K562 (cell line): ENCODE results near the gene SULT2B1. TPM values are rescaled to one million over a fixed set of nuclear protein-coding genes. Genes with fewer than 3 reads are reported as not detected.

Experiments used
- CTBP1 ChIP-seq: fragments of 450-650 bp; IDR thresholded peaks from 2 replicates; pipeline ENCODE4 v1.6.1; 2016; ENCODE audit warnings: borderline replicate concordance
- ESRRA ChIP-seq: fragments of 450-650 bp; IDR thresholded peaks from 2 replicates; pipeline ENCODE4 v1.6.1; 2014; ENCODE audit warnings: low read depth, mild to moderate bottlenecking, moderate library complexity, borderline replicate concordance
- HDAC1 ChIP-seq, 2 experiments: fragments of 450-650 bp; IDR thresholded peaks; 2 replicates each; pipeline ENCODE4 v1.6.1; 2016 to 2017; ENCODE audit warnings: inconsistent platforms in 1 of 2, mild to moderate bottlenecking in 1 of 2, moderate library complexity in 1 of 2
- JUND ChIP-seq, 2 experiments: IDR thresholded peaks; 2 replicates in 1 of 2; 3 replicates in 1 of 2; pipeline ENCODE4 v1.6.1; 2011; ENCODE audit warnings: borderline replicate concordance in 2 of 2, low read depth in 2 of 2, low read length in 2 of 2, improper control_type of control experiment in 1 of 2, missing biosample characterization in 1 of 2, missing genetic modification characterization in 1 of 2, missing genetic modification reagents in 1 of 2
- KAT2B ChIP-seq: IDR thresholded peaks from one replicate; pipeline ENCODE4 v1.6.1; 2012; ENCODE audit warnings: low read depth, mild to moderate bottlenecking, control low read depth, inconsistent platforms, low read length, moderate library complexity
- KDM5B ChIP-seq: fragments of 200-600 bp; sonication (generic); IDR thresholded peaks from 2 replicates; pipeline ENCODE4 v1.6.1; 2012; ENCODE audit warnings: low read depth, mild to moderate bottlenecking, moderate library complexity, low read length, control low read depth, inconsistent platforms; ENCODE audit not compliant: insufficient replicate concordance
- LCOR ChIP-seq: sonication (generic); formaldehyde crosslinking; IDR thresholded peaks from 2 replicates; pipeline ENCODE4 v1.8.0; 2022; ENCODE audit warnings: mild to moderate bottlenecking, missing genetic modification reagents
- MXI1 ChIP-seq: IDR thresholded peaks from 2 replicates; pipeline ENCODE4 v1.6.1; 2011; ENCODE audit warnings: low read depth, mild to moderate bottlenecking, improper control_type of control experiment, low read length
- MYC ChIP-seq, 2 experiments: fragments of 250-450 bp in 1 of 2; sonication (Bioruptor Pico) in 1 of 2; IDR thresholded peaks; 2 replicates each; pipeline versions ENCODE4 v1.5.1 to v1.6.1; 2012 to 2021; ENCODE audit warnings: low read depth in 2 of 2, borderline replicate concordance in 1 of 2, improper control_type of control experiment in 1 of 2, low read length in 1 of 2, mild to moderate bottlenecking in 1 of 2, moderate library complexity in 1 of 2
- POLR2G ChIP-seq: fragments of 200-400 bp; formaldehyde crosslinking; IDR thresholded peaks from 2 replicates; pipeline ENCODE4 v1.6.1; 2017; ENCODE audit warnings: low read depth, mild to moderate bottlenecking, antibody characterized with exemption, low read length, moderate library complexity
- ZNF589 ChIP-seq: fragments of 200-800 bp; sonication (Bioruptor generic); IDR thresholded peaks from 2 replicates; pipeline ENCODE4 v1.6.1; 2016; ENCODE audit warnings: low read depth, missing genetic modification characterization, missing compliant biosample characterization
- ZNF644 ChIP-seq: fragments of 200-800 bp; sonication (Bioruptor generic); IDR thresholded peaks from 2 replicates; pipeline ENCODE4 v1.6.1; 2016; ENCODE audit warnings: low read depth, missing genetic modification characterization, missing compliant biosample characterization
- polyA plus RNA-seq, 8 experiments: library from polyadenylated mRNA; depleted of rRNA in 4 of 8; stranded (reverse) in 5 of 8; unstranded in 3 of 8; fragments of >200 nt; fragmentation: Nextera tagmentation in 2 of 8; fragmentation: Illumina TruSeq in 1 of 8; extraction: Ambion mirVana in 2 of 8; extraction: Trizol in 1 of 8; gene quantifications; 2 replicates each; pipeline versions ENCODE4 v1.2.1 to v1.2.3, GENCODE V29; 2011 to 2014; ENCODE audit warnings: inconsistent platforms in 1 of 8, missing spikeins in 1 of 8
- total RNA-seq, 7 experiments: library from RNA; depleted of rRNA in 6 of 7; stranded (reverse); fragments of >200 nt in 6 of 7; fragmentation: Illumina TruSeq in 2 of 7; extraction: Trizol in 2 of 7; gene quantifications; 2 replicates each; pipeline versions ENCODE4 v1.2.1 to v1.2.3, GENCODE V29; 2011 to 2021; ENCODE audit warnings: low replicate concordance in 1 of 7
- TF ChIP-seq, protein P1 (sequence below): fragments of 200-800 bp; sonication (Bioruptor generic); IDR thresholded peaks from 2 replicates; pipeline ENCODE4 v1.6.1; 2016; ENCODE audit warnings: missing genetic modification characterization, missing compliant biosample characterization
- TF ChIP-seq, protein P2 (sequence below): fragments of 450-650 bp; formaldehyde crosslinking; IDR thresholded peaks from 2 replicates; pipeline ENCODE4 v1.4.0; 2022; ENCODE audit warnings: missing genetic modification characterization
- TF ChIP-seq, protein P3 (sequence below): fragments of 250-450 bp; sonication (Bioruptor Pico); IDR thresholded peaks from 2 replicates; pipeline ENCODE4 v1.5.0; 2020; ENCODE audit warnings: mild to moderate bottlenecking, borderline replicate concordance
- TF ChIP-seq, protein P4 (sequence below): fragments of 450-650 bp; IDR thresholded peaks from 2 replicates; pipeline ENCODE4 v1.6.1; 2016; ENCODE audit warnings: missing biosample characterization, missing genetic modification characterization

The SULT2B1 gene
- total and polyA plus RNA-seq, 9 of the 15 experiments (the other 6 are each of a cell fraction or from before 2014, with no cell fraction given): 0.09 to 0.62 (median 0.22) TPM; not detected in 2

DNA sequence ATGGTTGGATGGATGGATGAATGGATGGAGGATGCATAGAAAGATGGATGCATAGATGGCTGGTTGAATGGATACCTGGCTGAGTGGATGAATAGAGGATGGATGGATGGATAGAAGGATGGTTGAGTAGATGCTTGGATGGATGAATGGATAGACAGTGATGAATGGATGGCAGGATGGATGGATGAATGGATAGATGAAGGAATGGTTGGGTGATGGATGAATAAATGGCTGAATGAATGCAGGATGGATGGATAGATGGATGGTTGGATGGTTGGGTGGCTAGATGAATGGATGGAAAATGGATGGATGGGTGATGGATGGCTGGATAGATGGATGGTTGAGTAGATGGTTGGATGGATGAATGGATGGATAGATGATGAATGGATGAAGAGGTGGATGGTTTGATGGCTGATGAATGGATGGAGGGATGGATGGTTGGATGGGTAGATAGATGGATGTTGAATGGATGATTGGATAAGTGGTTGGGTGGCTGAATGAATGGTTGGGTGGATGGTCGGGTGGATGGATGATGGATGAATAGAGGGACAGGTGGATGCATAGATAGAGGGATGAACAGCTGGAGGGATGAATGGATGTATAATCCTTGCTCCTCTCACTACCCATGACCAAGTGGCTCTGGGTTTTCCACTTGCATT, 3.6 kb upstream of the SULT2B1 start (continued):
- TF ChIP-seq, protein P1, sequence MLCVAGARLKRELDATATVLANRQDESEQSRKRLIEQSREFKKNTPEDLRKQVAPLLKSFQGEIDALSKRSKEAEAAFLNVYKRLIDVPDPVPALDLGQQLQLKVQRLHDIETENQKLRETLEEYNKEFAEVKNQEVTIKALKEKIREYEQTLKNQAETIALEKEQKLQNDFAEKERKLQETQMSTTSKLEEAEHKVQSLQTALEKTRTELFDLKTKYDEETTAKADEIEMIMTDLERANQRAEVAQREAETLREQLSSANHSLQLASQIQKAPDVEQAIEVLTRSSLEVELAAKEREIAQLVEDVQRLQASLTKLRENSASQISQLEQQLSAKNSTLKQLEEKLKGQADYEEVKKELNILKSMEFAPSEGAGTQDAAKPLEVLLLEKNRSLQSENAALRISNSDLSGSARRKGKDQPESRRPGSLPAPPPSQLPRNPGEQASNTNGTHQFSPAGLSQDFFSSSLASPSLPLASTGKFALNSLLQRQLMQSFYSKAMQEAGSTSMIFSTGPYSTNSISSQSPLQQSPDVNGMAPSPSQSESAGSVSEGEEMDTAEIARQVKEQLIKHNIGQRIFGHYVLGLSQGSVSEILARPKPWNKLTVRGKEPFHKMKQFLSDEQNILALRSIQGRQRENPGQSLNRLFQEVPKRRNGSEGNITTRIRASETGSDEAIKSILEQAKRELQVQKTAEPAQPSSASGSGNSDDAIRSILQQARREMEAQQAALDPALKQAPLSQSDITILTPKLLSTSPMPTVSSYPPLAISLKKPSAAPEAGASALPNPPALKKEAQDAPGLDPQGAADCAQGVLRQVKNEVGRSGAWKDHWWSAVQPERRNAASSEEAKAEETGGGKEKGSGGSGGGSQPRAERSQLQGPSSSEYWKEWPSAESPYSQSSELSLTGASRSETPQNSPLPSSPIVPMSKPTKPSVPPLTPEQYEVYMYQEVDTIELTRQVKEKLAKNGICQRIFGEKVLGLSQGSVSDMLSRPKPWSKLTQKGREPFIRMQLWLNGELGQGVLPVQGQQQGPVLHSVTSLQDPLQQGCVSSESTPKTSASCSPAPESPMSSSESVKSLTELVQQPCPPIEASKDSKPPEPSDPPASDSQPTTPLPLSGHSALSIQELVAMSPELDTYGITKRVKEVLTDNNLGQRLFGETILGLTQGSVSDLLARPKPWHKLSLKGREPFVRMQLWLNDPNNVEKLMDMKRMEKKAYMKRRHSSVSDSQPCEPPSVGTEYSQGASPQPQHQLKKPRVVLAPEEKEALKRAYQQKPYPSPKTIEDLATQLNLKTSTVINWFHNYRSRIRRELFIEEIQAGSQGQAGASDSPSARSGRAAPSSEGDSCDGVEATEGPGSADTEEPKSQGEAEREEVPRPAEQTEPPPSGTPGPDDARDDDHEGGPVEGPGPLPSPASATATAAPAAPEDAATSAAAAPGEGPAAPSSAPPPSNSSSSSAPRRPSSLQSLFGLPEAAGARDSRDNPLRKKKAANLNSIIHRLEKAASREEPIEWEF (CRISPR knock-in tag): no peak
- TF ChIP-seq LCOR (no peak), KDM5B (no peak), CTBP1 (peak; percentile 23; the same call in 1 of the 2 replicates), HDAC1 (IDR thresholded peaks at IDR 0.05) (peak in 1 of 2 experiments; percentile 44; a peak in 2 of 4 replicates), ZNF589 (no peak), POLR2G (no peak), MXI1 (no peak), JUND (IDR thresholded peaks at IDR 0.05; ENCODE audit: borderline replicate concordance, low read depth, low read length) (no peak), JUND (tag; IDR thresholded peaks at IDR 0.05; ENCODE audit: borderline replicate concordance, low read depth, low read length) (no peak), KAT2B (no peak), ESRRA (no peak), MYC (IDR thresholded peaks at IDR 0.05; ENCODE audit: low read depth, low read length) (no peak), MYC (CRISPR knock-in tag; IDR thresholded peaks at IDR 0.05; ENCODE audit: borderline replicate concordance, low read depth) (no peak), ZNF644 (tag) (no peak)
- TF ChIP-seq, protein P2, sequence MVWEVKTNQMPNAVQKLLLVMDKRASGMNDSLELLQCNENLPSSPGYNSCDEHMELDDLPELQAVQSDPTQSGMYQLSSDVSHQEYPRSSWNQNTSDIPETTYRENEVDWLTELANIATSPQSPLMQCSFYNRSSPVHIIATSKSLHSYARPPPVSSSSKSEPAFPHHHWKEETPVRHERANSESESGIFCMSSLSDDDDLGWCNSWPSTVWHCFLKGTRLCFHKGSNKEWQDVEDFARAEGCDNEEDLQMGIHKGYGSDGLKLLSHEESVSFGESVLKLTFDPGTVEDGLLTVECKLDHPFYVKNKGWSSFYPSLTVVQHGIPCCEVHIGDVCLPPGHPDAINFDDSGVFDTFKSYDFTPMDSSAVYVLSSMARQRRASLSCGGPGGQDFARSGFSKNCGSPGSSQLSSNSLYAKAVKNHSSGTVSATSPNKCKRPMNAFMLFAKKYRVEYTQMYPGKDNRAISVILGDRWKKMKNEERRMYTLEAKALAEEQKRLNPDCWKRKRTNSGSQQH: peak; percentile 6; the same call in 1 of the 2 replicates
- TF ChIP-seq, protein P3, sequence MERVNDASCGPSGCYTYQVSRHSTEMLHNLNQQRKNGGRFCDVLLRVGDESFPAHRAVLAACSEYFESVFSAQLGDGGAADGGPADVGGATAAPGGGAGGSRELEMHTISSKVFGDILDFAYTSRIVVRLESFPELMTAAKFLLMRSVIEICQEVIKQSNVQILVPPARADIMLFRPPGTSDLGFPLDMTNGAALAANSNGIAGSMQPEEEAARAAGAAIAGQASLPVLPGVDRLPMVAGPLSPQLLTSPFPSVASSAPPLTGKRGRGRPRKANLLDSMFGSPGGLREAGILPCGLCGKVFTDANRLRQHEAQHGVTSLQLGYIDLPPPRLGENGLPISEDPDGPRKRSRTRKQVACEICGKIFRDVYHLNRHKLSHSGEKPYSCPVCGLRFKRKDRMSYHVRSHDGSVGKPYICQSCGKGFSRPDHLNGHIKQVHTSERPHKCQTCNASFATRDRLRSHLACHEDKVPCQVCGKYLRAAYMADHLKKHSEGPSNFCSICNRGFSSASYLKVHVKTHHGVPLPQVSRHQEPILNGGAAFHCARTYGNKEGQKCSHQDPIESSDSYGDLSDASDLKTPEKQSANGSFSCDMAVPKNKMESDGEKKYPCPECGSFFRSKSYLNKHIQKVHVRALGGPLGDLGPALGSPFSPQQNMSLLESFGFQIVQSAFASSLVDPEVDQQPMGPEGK (CRISPR knock-in tag): no peak
- TF ChIP-seq, protein P4, sequence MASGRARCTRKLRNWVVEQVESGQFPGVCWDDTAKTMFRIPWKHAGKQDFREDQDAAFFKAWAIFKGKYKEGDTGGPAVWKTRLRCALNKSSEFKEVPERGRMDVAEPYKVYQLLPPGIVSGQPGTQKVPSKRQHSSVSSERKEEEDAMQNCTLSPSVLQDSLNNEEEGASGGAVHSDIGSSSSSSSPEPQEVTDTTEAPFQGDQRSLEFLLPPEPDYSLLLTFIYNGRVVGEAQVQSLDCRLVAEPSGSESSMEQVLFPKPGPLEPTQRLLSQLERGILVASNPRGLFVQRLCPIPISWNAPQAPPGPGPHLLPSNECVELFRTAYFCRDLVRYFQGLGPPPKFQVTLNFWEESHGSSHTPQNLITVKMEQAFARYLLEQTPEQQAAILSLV (tag): no peak
